Measurements from ENCODE around the gene GRM1.

Gene GRM1

DNA sequence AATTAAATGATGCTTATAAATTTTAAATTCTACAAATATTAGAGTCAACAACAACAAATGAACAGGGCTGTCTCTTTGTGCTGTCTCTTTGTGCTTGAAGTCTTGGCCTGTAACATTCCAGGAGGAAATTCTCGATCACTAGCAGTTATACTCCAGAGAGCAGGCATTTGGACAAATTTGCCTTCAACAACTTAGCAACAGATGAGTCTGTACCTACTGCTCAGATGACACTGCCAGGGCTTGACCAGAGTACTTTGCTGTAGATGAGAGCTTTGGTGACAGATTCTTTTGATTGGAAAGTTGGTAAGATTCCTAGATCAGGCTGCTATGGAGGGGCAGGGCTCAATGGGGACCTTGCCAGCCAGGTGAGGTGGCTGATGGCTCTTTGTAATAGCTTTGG, 217.2 kb downstream of the GRM1 start:
- Histone ChIP-seq H3K4me1 (ENCODE audit: control insufficient read depth, insufficient read depth, low read length) (no peaks in the 10 kb centered on the region), H3K4me3 (ENCODE audit: low read depth, low read length) (no peak overlapping the region), H3K27ac (ENCODE audit: extremely low read depth, low read depth, low read length) (no peak overlapping the region), H3K36me3 (ENCODE audit: control insufficient read depth in 2 of 2, insufficient read depth in 1 of 2, low read length in 2 of 2) (no peaks in the 10 kb centered on the region), H3K9me3 (ENCODE audit: control insufficient read depth, insufficient read depth, low read depth, low read length) (no peaks in the 10 kb centered on the region)
- ChIA-PET POLR2A (no interaction called here), CTCF (no interaction called here)
- TF ChIP-seq SP3 (tag by site-specific recombination; IDR thresholded peaks at IDR 0.05) (no peak), ZNF157 (tag by site-specific recombination; IDR thresholded peaks at IDR 0.05) (no peak), KLF1 (tag by site-specific recombination; IDR thresholded peaks at IDR 0.05) (no peak), ZIC2 (tag by site-specific recombination; IDR thresholded peaks at IDR 0.05) (no peak), TRIM28 (IDR thresholded peaks at IDR 0.05; ENCODE audit: borderline replicate concordance, low read length) (no peak), ZNF266 (tag by site-specific recombination; IDR thresholded peaks at IDR 0.05; ENCODE audit: low read depth) (no peak), ZFP37 (tag by site-specific recombination; IDR thresholded peaks at IDR 0.05) (no peak), REST (tag by site-specific recombination; IDR thresholded peaks at IDR 0.05) (no peak), ATF2 (tag by site-specific recombination; IDR thresholded peaks at IDR 0.05; ENCODE audit: low read depth) (no peak), ZNF184 (tag by site-specific recombination; IDR thresholded peaks at IDR 0.05) (no peak), ZNF146 (tag by site-specific recombination; IDR thresholded peaks at IDR 0.05) (no peak), ZNF169 (tag by site-specific recombination; IDR thresholded peaks at IDR 0.05) (no peak)
- TF ChIP-seq, protein P1, sequence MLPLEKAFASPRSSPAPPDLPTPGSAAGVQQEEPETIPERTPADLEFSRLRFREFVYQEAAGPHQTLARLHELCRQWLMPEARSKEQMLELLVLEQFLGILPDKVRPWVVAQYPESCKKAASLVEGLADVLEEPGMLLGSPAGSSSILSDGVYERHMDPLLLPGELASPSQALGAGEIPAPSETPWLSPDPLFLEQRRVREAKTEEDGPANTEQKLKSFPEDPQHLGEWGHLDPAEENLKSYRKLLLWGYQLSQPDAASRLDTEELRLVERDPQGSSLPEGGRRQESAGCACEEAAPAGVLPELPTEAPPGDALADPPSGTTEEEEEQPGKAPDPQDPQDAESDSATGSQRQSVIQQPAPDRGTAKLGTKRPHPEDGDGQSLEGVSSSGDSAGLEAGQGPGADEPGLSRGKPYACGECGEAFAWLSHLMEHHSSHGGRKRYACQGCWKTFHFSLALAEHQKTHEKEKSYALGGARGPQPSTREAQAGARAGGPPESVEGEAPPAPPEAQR (tag by site-specific recombination; IDR thresholded peaks at IDR 0.05), result no peak

- Histone ChIP-seq H3K4me1 (ENCODE audit: control insufficient read depth, insufficient read depth, low read length) (no peaks in the 10 kb centered on the region), H3K9me3 (ENCODE audit: control insufficient read depth, insufficient read depth, low read depth, low read length) (no peaks in the 10 kb centered on the region), H3K27ac (ENCODE audit: extremely low read depth, low read depth, low read length) (no peak overlapping the region), H3K36me3 (ENCODE audit: control insufficient read depth in 2 of 2, insufficient read depth in 1 of 2, low read length in 2 of 2) (no peaks in the 10 kb centered on the region), H3K4me3 (ENCODE audit: low read depth, low read length) (no peak overlapping the region)
- no peak for TF ChIP-seq ZNF175 (tag by site-specific recombination; IDR thresholded peaks at IDR 0.05)
- TF ChIP-seq ZNF623 (tag by site-specific recombination; IDR thresholded peaks at IDR 0.05), result no peak
- TF ChIP-seq ZNF354C (tag by site-specific recombination; IDR thresholded peaks at IDR 0.05; ENCODE audit: borderline replicate concordance, low read depth), result no peak
- no peak for TF ChIP-seq ZNF555 (tag by site-specific recombination; conservative IDR thresholded peaks at IDR 0.05)
- no peak for TF ChIP-seq ZNF112 (tag by site-specific recombination; IDR thresholded peaks at IDR 0.05)
- no peak for TF ChIP-seq ZNF473 (tag by site-specific recombination; IDR thresholded peaks at IDR 0.05)
- TF ChIP-seq ZNF138 (tag by site-specific recombination; IDR thresholded peaks at IDR 0.05; ENCODE audit: borderline replicate concordance), result no peak
- TF ChIP-seq, protein P2, sequence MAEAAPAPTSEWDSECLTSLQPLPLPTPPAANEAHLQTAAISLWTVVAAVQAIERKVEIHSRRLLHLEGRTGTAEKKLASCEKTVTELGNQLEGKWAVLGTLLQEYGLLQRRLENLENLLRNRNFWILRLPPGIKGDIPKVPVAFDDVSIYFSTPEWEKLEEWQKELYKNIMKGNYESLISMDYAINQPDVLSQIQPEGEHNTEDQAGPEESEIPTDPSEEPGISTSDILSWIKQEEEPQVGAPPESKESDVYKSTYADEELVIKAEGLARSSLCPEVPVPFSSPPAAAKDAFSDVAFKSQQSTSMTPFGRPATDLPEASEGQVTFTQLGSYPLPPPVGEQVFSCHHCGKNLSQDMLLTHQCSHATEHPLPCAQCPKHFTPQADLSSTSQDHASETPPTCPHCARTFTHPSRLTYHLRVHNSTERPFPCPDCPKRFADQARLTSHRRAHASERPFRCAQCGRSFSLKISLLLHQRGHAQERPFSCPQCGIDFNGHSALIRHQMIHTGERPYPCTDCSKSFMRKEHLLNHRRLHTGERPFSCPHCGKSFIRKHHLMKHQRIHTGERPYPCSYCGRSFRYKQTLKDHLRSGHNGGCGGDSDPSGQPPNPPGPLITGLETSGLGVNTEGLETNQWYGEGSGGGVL (tag by site-specific recombination; IDR thresholded peaks at IDR 0.05), result no peak
- TF ChIP-seq TCF7L2 (IDR thresholded peaks at IDR 0.05; ENCODE audit: borderline replicate concordance, low read depth, low read length), result no peak
- TF ChIP-seq ZBTB48 (tag by site-specific recombination; IDR thresholded peaks at IDR 0.05), result no peak
- TF ChIP-seq GLI2 (tag by site-specific recombination; IDR thresholded peaks at IDR 0.05; ENCODE audit: borderline replicate concordance, low read depth), result no peak
- TF ChIP-seq RBAK (tag by site-specific recombination; IDR thresholded peaks at IDR 0.05), result no peak
- no peak for TF ChIP-seq ZNF677 (tag by site-specific recombination; IDR thresholded peaks at IDR 0.05)
- no peak for TF ChIP-seq ZNF558 (tag by site-specific recombination; IDR thresholded peaks at IDR 0.05)
- TF ChIP-seq ZNF501 (tag by site-specific recombination; IDR thresholded peaks at IDR 0.05), result no peak
- CTCF ChIA-PET, result interaction anchor here (0.6 to 1.0 kb wide), 3 partner anchors 18 to 511 kb away, joined by 3 to 4 read pairs (median 3); no protein-coding TSS in a partner anchor
- POLR2A ChIA-PET, result no interaction called here
Observed at GRCh38 chr6:146253691-146254090, 224.8 kb downstream of the GRM1 start.

Measured in HEK293 (cell line).